ENCODE data around the gene ZCCHC14. TPM values are rescaled to one million over a fixed set of nuclear protein-coding genes. Genes with fewer than 3 reads are reported as not detected.
"Not testable (repeated sequence)": the region's sequence is repeated elsewhere in the genome, so short reads cannot be mapped to it uniquely, and the experiment has no call there.

ZCCHC14 gene
- total RNA-seq, 1 donor from 2014 or later: 42.4 TPM

GRCh38 chr16:87486282-87486681 lies 6.5 kb downstream of the ZCCHC14 start:
- peaks cover 4% of the 10 kb centered on the region for H3K36me3 Mint-ChIP-seq (ENCODE audit: insufficient read depth)
- peaks cover 56% of the 10 kb centered on the region for H3K4me1 Mint-ChIP-seq (ENCODE audit: low read depth)
- DNase-seq (ENCODE audit: low spot score, unreplicated experiment): no peak
- no peak overlapping the region for H3K27ac Mint-ChIP-seq
- no peak for TF ChIP-seq CTCF (IDR thresholded peaks at IDR 0.05; ENCODE audit: unreplicated experiment)
- no peak overlapping the region for H3K4me3 Mint-ChIP-seq (ENCODE audit: low read depth)
- no peaks in the 10 kb centered on the region for H3K27me3 Mint-ChIP-seq
- H3K9me3 Mint-ChIP-seq (ENCODE audit: low read depth): no peaks in the 10 kb centered on the region

GRCh38 chr16:87485792-87486191 lies 7.0 kb downstream of the ZCCHC14 start:
- H3K4me1 Mint-ChIP-seq (ENCODE audit: low read depth): peaks cover 56% of the 10 kb centered on the region

GRCh38 chr16:87484487-87485331 lies 8.1 kb downstream of the ZCCHC14 start:
- Mint-ChIP-seq H3K27ac (peak overlapping the region; percentile 54), H3K4me1 (ENCODE audit: low read depth) (peaks cover 49% of the 10 kb centered on the region), H3K27me3 (no peaks in the 10 kb centered on the region), H3K9me3 (ENCODE audit: low read depth) (no peaks in the 10 kb centered on the region), H3K4me3 (ENCODE audit: low read depth) (peak overlapping the region; percentile 35), H3K36me3 (ENCODE audit: insufficient read depth) (peaks cover 5% of the 10 kb centered on the region)
- DNase-seq (ENCODE audit: low spot score, unreplicated experiment): no peak
- no peak for TF ChIP-seq CTCF (IDR thresholded peaks at IDR 0.05; ENCODE audit: unreplicated experiment)

More at GRCh38 chr16:87485792-87486191, 7.0 kb downstream of the ZCCHC14 start:
- H3K27me3 Mint-ChIP-seq; H3K36me3 Mint-ChIP-seq (ENCODE audit: insufficient read depth); H3K4me3 Mint-ChIP-seq (ENCODE audit: low read depth); H3K9me3 Mint-ChIP-seq (ENCODE audit: low read depth); H3K27ac Mint-ChIP-seq; DNase-seq (ENCODE audit: low spot score, unreplicated experiment): not testable (repeated sequence)

GRCh38 chr16:87483481-87483880 lies 9.3 kb downstream of the ZCCHC14 start:
- Mint-ChIP-seq H3K27me3 (no peaks in the 10 kb centered on the region), H3K9me3 (ENCODE audit: low read depth) (no peaks in the 10 kb centered on the region), H3K36me3 (ENCODE audit: insufficient read depth) (peaks cover 7% of the 10 kb centered on the region), H3K27ac (no peak overlapping the region), H3K4me1 (ENCODE audit: low read depth) (peaks cover 42% of the 10 kb centered on the region), H3K4me3 (ENCODE audit: low read depth) (no peak overlapping the region)
- DNase-seq (ENCODE audit: low spot score, unreplicated experiment): no peak
- TF ChIP-seq CTCF (IDR thresholded peaks at IDR 0.05; ENCODE audit: unreplicated experiment): no peak

GRCh38 chr16:87482670-87483069 lies 10.2 kb downstream of the ZCCHC14 start:
- H3K27ac Mint-ChIP-seq; H3K27me3 Mint-ChIP-seq; H3K4me3 Mint-ChIP-seq (ENCODE audit: low read depth); H3K9me3 Mint-ChIP-seq (ENCODE audit: low read depth); H3K36me3 Mint-ChIP-seq (ENCODE audit: insufficient read depth); DNase-seq (ENCODE audit: low spot score, unreplicated experiment): not testable (repeated sequence)
- H3K4me1 Mint-ChIP-seq (ENCODE audit: low read depth): peaks cover 41% of the 10 kb centered on the region

- Mint-ChIP-seq H3K27ac (no peak overlapping the region), H3K36me3 (ENCODE audit: insufficient read depth) (peaks cover 7% of the 10 kb centered on the region), H3K4me1 (ENCODE audit: low read depth) (peaks cover 37% of the 10 kb centered on the region), H3K27me3 (no peaks in the 10 kb centered on the region), H3K9me3 (ENCODE audit: low read depth) (no peaks in the 10 kb centered on the region), H3K4me3 (ENCODE audit: low read depth) (no peak overlapping the region)
- no peak for TF ChIP-seq CTCF (IDR thresholded peaks at IDR 0.05; ENCODE audit: unreplicated experiment)
- no peak for DNase-seq (ENCODE audit: low spot score, unreplicated experiment)
These were observed 10.6 kb downstream of the ZCCHC14 start for GRCh38 chr16:87482266-87482665.

- peaks cover 34% of the 10 kb centered on the region for H3K4me1 Mint-ChIP-seq (ENCODE audit: low read depth)
- H3K27me3 Mint-ChIP-seq; H3K27ac Mint-ChIP-seq; H3K4me3 Mint-ChIP-seq (ENCODE audit: low read depth); DNase-seq (ENCODE audit: low spot score, unreplicated experiment); H3K36me3 Mint-ChIP-seq (ENCODE audit: insufficient read depth); H3K9me3 Mint-ChIP-seq (ENCODE audit: low read depth): not testable (repeated sequence)
These were observed 11.1 kb downstream of the ZCCHC14 start for GRCh38 chr16:87481711-87482110.

GRCh38 chr16:87477209-87477981 lies 15.4 kb downstream of the ZCCHC14 start:
- H3K27ac Mint-ChIP-seq; H3K9me3 Mint-ChIP-seq (ENCODE audit: low read depth); DNase-seq (ENCODE audit: low spot score, unreplicated experiment); H3K36me3 Mint-ChIP-seq (ENCODE audit: insufficient read depth); H3K4me3 Mint-ChIP-seq (ENCODE audit: low read depth); H3K27me3 Mint-ChIP-seq: not testable (repeated sequence)
- peaks cover 29% of the 10 kb centered on the region for H3K4me1 Mint-ChIP-seq (ENCODE audit: low read depth)

Data from progenitor cell of endocrine pancreas (in vitro differentiated cells).